ENCODE measurements around the gene ZNF592. TPM values are rescaled to one million over a fixed set of nuclear protein-coding genes. Genes with fewer than 3 reads are reported as not detected.

ZNF592 gene
- total RNA-seq, 1 donor from 2014 or later, result 31.5 TPM

DNA sequence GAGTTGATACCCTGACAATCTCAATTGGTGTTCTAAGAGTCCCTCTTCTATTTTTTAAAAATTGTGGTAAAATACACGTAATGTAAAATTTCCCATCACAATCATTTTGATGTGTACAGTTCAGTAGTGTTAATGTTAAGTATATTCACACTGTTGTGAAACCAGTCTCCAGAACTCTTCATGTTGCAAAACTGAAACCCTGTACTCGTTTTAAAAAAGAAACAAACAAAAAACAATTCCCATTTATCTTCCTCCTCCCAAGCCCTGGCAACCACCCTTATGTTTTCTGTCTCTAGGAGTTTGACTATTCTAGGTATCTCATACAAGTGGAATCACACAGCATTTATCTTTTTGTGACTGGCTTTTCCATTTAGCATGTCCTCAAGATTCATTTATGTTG, 40.1 kb downstream of the ZNF592 start:
- no peak for DNase-seq (ENCODE audit: low spot score)
- H3K36me3 Mint-ChIP-seq (ENCODE audit: low read depth), result peaks cover 28% of the 10 kb centered on the region
- H3K4me1 Mint-ChIP-seq (ENCODE audit: low read depth), result peaks cover 43% of the 10 kb centered on the region
- H3K27ac Mint-ChIP-seq (ENCODE audit: unreplicated experiment), result no peak overlapping the region
- TF ChIP-seq, protein P1, sequence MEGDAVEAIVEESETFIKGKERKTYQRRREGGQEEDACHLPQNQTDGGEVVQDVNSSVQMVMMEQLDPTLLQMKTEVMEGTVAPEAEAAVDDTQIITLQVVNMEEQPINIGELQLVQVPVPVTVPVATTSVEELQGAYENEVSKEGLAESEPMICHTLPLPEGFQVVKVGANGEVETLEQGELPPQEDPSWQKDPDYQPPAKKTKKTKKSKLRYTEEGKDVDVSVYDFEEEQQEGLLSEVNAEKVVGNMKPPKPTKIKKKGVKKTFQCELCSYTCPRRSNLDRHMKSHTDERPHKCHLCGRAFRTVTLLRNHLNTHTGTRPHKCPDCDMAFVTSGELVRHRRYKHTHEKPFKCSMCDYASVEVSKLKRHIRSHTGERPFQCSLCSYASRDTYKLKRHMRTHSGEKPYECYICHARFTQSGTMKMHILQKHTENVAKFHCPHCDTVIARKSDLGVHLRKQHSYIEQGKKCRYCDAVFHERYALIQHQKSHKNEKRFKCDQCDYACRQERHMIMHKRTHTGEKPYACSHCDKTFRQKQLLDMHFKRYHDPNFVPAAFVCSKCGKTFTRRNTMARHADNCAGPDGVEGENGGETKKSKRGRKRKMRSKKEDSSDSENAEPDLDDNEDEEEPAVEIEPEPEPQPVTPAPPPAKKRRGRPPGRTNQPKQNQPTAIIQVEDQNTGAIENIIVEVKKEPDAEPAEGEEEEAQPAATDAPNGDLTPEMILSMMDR (IDR thresholded peaks at IDR 0.05), result no peak
- H3K27me3 Mint-ChIP-seq (ENCODE audit: low read depth), result no peaks in the 10 kb centered on the region
- H3K4me3 Mint-ChIP-seq (ENCODE audit: unreplicated experiment), result no peak overlapping the region
- peaks cover 3% of the 10 kb centered on the region for H3K9me3 Mint-ChIP-seq (ENCODE audit: low read depth)

DNA sequence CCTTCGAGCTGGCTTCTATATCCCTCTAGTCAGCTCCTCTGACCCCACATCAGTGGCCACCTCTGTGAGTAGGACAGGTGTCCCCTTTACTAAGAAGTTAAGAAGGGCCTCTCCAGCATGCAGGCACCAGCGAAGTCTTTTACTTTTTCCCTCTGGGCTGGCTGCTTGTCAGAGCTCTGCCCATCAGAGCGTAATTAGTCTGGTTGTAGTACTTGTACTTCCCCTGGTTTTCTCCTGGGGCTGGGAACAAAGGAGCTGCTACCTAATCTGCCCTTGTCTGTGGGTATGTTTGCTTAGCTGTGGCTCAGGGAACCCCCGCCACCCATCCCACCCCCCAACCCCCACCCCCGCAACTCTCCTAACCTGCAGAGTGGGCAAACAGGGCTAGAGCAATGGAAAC, 41.4 kb downstream of the ZNF592 start:
- no peak for DNase-seq (ENCODE audit: low spot score)
- Mint-ChIP-seq H3K4me1 (ENCODE audit: low read depth) (peaks cover 45% of the 10 kb centered on the region), H3K27ac (ENCODE audit: unreplicated experiment) (no peak overlapping the region), H3K9me3 (ENCODE audit: low read depth) (peaks cover 3% of the 10 kb centered on the region), H3K36me3 (ENCODE audit: low read depth) (peaks cover 19% of the 10 kb centered on the region), H3K27me3 (ENCODE audit: low read depth) (no peaks in the 10 kb centered on the region), H3K4me3 (ENCODE audit: unreplicated experiment) (no peak overlapping the region)
- TF ChIP-seq, protein P1 (IDR thresholded peaks at IDR 0.05), result no peak

DNA sequence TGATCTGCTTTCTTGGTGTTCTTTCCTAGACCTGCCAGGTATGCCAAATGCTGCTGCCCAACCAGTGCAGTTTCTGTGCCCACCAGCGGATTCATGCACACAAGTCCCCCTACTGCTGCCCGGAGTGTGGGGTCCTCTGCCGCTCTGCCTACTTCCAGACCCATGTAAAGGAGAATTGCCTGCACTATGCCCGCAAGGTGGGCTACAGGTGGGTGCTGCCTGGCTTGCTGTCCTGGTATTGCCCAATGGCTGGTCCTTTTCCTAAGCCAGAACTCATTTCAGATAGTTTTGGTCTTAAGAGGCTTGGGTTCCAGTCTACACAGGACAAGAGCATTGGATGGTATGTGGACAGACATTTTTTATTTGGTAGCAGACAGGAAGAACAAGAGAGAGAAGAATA, 42.3 kb downstream of the ZNF592 start:
- Mint-ChIP-seq H3K4me3 (ENCODE audit: unreplicated experiment) (no peak overlapping the region), H3K27me3 (ENCODE audit: low read depth) (no peaks in the 10 kb centered on the region), H3K27ac (ENCODE audit: unreplicated experiment) (peak overlapping the region; percentile 1), H3K9me3 (ENCODE audit: low read depth) (peaks cover 3% of the 10 kb centered on the region), H3K36me3 (ENCODE audit: low read depth) (peaks cover 15% of the 10 kb centered on the region), H3K4me1 (ENCODE audit: low read depth) (peaks cover 45% of the 10 kb centered on the region)
- TF ChIP-seq, protein P1 (IDR thresholded peaks at IDR 0.05), result no peak
- DNase-seq (ENCODE audit: low spot score), result no peak

DNA sequence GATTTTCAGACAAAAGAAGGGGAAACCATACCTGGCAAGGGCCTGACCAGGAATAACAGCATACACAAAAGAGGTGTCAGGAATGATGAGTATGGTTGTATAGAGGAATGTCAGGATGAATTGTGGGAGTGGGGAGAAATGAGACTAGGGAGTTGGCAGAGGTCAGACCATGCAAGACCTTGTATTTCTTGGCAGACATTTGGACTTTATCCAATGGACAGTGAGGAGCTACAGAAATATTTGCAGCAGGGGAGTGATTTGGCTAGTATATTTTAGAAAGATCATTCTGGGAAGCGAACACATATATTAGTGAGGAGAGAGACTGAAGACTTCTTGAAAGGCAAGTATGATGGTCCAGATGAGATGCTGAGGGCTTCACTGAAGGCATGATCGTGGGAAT, 43.4 kb downstream of the ZNF592 start:
- H3K27me3 Mint-ChIP-seq (ENCODE audit: low read depth), result no peaks in the 10 kb centered on the region
- peaks cover 44% of the 10 kb centered on the region for H3K4me1 Mint-ChIP-seq (ENCODE audit: low read depth)
- H3K27ac Mint-ChIP-seq (ENCODE audit: unreplicated experiment), result peak overlapping the region; percentile 42

DNA sequence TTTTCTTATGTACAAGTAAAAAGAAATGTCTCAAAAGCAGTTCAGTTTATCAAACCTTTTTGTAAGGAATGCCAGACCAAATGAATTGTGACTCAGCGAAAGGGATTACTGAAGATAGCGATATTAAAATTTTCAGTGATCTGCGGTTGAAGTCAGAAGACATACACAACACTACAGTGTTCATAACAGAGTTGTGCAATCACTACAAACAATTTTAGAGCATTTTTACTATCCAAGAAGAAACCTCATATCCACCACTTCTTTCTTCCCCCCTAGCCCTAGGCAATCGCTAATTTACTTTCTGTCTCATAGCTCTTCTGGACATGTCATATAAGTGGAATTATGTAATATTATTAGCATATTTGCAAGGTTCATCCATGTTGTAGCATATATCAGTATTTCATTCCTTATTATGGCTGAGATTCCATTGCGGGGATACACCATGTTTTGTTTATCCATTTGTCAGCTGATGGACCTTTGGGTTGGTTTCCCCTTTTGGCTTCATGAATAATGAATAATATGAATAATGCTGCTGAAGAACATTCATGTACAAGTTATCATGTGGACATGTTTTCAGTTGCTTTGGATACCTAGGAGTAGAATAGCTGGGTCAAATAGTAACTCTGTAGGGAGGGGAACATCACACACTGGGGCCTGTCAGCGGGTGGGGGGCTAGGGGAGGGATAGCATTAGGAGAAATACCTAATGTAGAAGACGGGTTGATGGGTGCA, 45.2 kb downstream of the ZNF592 start:
- H3K36me3 Mint-ChIP-seq (ENCODE audit: low read depth), result peaks cover 25% of the 10 kb centered on the region
- H3K4me1 Mint-ChIP-seq (ENCODE audit: low read depth), result peaks cover 42% of the 10 kb centered on the region
- TF ChIP-seq, protein P1 (IDR thresholded peaks at IDR 0.05), result no peak
- H3K27me3 Mint-ChIP-seq (ENCODE audit: low read depth), result no peaks in the 10 kb centered on the region
- H3K4me3 Mint-ChIP-seq (ENCODE audit: unreplicated experiment), result no peak overlapping the region
- H3K9me3 Mint-ChIP-seq (ENCODE audit: low read depth), result peaks cover 3% of the 10 kb centered on the region
- no peak overlapping the region for H3K27ac Mint-ChIP-seq (ENCODE audit: unreplicated experiment)
- DNase-seq (ENCODE audit: low spot score), result no peak

More for the DNA sequence above, 43.4 kb downstream of the ZNF592 start:
- Mint-ChIP-seq H3K9me3 (ENCODE audit: low read depth) (peaks cover 3% of the 10 kb centered on the region), H3K36me3 (ENCODE audit: low read depth) (peaks cover 17% of the 10 kb centered on the region), H3K4me3 (ENCODE audit: unreplicated experiment) (no peak overlapping the region)
- DNase-seq (ENCODE audit: low spot score), result no peak
- TF ChIP-seq, protein P1 (IDR thresholded peaks at IDR 0.05), result no peak

All from chondrocyte (in vitro differentiated cells).